PC-3 (cell line): ENCODE data around the gene ANKRD13B.

Experiments used
- EZH2 ChIP-seq: fragments of 300-600 bp; sonication (generic); IDR thresholded peaks from one replicate; pipeline ENCODE4 v1.6.1; 2017; ENCODE audit warnings: antibody characterized with exemption, mild to moderate bottlenecking, low read length; ENCODE audit not compliant: unreplicated experiment
- EZH2phosphoT487 ChIP-seq: fragments of 300-600 bp; sonication (generic); IDR thresholded peaks from 2 replicates; pipeline ENCODE4 v1.6.1; 2018; ENCODE audit warnings: mild to moderate bottlenecking, antibody characterized with exemption, low read length, borderline replicate concordance
- TF ChIP-seq, protein P1 (sequence below): fragments of 300-600 bp; sonication (generic); conservative IDR thresholded peaks from 2 replicates; pipeline ENCODE4 v1.5.1; 2017; ENCODE audit warnings: antibody characterized with exemption, low read depth, mild to moderate bottlenecking, low read length

- TF ChIP-seq, protein P1, sequence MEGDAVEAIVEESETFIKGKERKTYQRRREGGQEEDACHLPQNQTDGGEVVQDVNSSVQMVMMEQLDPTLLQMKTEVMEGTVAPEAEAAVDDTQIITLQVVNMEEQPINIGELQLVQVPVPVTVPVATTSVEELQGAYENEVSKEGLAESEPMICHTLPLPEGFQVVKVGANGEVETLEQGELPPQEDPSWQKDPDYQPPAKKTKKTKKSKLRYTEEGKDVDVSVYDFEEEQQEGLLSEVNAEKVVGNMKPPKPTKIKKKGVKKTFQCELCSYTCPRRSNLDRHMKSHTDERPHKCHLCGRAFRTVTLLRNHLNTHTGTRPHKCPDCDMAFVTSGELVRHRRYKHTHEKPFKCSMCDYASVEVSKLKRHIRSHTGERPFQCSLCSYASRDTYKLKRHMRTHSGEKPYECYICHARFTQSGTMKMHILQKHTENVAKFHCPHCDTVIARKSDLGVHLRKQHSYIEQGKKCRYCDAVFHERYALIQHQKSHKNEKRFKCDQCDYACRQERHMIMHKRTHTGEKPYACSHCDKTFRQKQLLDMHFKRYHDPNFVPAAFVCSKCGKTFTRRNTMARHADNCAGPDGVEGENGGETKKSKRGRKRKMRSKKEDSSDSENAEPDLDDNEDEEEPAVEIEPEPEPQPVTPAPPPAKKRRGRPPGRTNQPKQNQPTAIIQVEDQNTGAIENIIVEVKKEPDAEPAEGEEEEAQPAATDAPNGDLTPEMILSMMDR, result peak; percentile 83
- TF ChIP-seq EZH2 (no peak), EZH2phosphoT487 (no peak)
Measured at GRCh38 chr17:29591737-29592608, 959 bp upstream of the ANKRD13B start.
